GM21717 (cell line): ENCODE data around the gene KLK10.

ENCODE experiments used
- ATAC-seq: cut with Tn5 transposase; IDR thresholded peaks from one replicate; pipeline ENCODE4 v1.9.1; 2021; ENCODE audit warnings: mild to moderate bottlenecking, moderate library complexity; ENCODE audit not compliant: unreplicated experiment

Gene KLK10, protein sequence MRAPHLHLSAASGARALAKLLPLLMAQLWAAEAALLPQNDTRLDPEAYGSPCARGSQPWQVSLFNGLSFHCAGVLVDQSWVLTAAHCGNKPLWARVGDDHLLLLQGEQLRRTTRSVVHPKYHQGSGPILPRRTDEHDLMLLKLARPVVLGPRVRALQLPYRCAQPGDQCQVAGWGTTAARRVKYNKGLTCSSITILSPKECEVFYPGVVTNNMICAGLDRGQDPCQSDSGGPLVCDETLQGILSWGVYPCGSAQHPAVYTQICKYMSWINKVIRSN

DNA sequence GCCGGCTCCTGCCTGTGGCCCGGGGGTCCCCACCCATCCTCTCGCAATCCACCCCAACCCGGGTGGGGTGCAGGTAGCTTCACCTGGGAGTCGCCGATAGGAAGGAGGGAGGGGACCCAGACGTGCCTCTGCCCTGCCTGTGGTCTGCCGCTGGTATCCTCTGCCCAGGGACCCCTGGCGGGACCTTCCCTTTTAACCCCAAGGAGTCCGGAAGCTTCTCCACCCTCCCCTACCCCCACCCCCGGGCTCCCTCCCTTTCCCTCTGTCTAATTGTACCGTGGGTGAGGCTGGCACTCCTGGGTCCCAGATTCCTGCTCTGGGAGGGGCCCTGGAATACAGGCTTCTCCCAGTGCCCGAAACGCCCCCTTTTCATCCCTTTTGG is at the start of gene KLK10:
KLK10 (minus strand) TSS at position 166 of the 382 bp plus-strand sequence. CDS start 579 bp downstream, outside the sequence.
- ATAC-seq, result no peak

DNA sequence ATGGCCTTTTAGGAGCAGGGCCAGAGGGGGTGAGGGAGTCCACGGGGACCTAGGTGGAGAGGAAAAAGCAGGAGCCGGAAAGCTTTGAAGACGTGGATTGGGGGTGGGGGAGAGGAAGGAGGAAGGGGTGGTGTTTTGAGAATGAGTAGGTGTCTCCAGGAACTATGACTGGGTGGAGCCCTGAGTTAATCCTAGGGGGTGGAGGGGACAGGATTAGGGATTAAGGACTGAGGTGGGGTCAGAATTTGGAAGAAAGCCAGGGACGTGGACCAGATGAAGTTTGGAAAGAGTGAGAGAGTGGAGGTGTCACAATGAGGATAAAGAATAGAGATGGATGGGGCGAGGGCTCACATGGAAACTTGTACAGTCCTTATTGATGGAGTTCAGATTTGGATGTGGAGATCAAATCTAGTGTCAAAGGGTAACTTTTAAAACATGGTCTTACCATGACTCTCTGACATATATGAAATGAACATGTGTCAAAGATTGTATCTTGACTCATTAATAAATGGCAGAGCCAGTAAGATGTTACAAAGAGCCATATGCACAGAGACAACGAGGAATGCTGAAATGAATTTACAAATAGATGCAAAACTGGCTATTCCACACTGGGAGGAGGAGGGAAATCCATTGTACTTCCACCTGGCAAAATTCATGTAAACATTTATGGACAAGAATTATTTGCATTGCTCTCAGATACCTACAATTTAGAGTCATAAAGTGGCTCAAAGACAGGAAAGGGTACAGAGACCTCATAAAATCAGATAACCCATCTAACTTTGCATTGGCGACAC is 47.1 kb upstream of the KLK10 start:
- ATAC-seq, result no peak

DNA sequence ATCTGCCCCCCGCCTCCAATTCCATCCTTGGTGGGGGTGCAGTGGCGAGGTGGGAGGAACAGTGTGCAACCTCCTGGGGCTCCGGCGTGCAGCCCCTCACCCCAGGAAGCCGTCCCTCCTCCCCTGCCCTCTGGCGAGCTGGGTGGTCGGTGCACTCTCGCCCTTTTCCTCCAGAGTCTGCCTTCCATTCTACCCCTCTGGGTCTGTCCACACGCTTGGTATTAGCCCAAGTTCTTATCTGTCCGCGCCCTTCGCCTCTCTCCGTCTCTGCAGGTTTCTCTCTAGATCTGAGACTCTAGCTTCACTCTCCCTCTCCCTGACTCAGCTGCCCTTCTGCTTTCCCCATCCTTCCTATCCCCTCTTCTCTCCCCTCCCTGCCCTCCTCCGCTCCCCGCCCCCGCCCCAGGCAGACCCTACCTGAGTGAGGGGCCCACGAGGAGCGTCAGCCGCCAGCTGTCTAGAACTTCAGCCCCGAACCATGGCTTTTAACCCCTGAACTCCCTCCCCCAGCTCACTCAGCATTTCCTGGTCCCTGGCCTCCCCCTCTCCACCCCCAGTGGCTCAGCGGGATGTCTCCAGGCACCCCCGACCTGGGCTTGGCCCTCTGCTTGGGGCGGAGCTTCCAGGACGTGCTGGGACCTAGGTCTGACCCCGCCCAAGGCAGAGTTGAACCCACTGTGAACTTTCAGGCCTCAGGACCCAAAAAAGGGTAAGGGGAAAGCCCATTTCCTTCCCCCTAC is 45.9 kb upstream of the KLK10 start:
- no peak for ATAC-seq

DNA sequence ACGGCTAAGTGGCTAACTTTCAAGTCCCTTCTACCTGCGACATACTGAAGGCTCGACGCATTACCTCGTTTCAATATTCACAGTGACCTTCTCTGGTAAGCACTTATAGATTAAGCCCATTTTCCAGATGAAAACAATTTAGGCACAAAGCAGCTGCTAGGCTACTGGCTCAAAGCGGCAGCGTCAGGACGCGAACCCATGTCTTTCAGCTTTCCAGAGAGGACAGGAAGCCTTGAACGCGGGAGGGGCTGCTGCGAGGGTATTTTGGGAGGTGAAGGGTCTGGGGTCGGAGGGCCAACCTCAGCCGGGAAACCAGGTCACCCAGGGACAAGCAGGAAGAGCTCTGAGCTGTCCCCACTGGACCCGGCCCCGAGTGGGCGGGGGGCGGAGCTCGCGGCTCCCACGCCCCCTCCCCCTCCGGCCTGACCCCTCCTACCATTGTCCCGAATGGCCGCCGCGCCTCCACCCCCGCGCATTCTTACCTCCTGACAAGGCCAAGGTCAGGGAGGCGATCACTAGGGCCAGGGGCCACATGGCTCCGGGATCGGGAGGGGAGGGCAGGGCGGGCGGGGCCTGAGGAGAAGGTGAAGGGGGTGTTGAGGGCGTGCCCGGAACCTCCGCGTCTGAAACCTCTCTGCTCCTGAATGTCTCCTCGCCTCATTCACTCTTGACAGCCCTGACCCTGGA is 45.2 kb upstream of the KLK10 start, which contains the start of gene KLK13:
KLK13 (minus strand) TSS at position 559 of the 687 bp plus-strand sequence; CDS start at position 534, 25 bp downstream.
- no peak for ATAC-seq

DNA sequence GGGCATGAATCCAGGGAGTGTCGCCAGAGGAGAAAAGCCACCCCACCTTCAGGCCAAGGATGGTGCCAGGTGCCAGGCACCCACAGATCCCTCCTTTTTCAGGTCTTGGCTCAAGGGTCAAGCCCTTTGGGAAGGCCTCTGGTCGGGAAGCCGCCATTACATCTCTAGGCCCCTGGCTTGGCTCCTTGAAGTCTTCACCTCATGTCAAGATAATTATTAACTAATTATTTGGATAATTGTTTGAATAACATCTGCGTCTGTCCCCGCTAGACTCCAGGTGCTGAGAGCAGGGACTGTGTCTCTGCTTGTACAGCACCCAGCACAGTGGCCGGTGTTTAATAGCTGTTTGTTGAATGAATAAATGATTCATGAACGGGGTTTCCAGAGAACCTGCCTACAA is 44.2 kb upstream of the KLK10 start:
- no peak for ATAC-seq

DNA sequence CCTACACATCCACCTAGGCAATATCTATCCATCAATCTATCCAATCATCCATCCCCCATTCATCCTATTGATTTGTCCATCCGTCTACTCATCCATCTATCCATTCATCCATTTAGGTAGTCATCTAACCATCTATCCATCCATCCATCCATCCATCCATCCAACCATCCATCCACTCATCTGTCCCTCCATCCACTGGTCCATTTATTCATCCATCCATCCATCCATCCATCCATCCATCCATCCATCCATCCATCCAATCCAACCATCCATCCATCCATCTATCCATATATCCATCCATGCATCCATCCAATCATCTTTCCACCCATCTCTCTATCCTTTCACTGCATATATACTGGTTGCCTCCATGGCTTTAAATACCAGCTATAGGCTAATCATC is 41.5 kb upstream of the KLK10 start:
- ATAC-seq, result no peak

DNA sequence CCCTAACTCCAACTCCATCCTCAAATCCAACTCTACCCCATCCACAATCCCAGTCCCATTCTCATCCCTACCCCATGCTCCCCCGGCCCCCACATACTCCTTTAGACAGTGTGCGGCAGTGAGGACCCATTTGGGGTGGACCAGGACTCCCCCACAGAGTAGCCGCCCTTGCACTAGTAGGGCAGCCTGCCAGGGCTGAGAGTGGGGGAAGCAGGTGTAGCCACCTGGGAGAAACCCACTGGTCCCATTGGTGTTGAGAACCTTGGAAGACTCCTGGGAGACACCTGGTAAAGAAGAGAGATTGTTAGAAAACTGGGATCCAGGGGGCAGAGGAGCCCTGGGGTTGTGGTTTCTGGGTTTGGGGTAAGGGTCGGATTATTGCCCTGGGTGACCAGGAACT is 40.8 kb upstream of the KLK10 start:
- ATAC-seq, result no peak

DNA sequence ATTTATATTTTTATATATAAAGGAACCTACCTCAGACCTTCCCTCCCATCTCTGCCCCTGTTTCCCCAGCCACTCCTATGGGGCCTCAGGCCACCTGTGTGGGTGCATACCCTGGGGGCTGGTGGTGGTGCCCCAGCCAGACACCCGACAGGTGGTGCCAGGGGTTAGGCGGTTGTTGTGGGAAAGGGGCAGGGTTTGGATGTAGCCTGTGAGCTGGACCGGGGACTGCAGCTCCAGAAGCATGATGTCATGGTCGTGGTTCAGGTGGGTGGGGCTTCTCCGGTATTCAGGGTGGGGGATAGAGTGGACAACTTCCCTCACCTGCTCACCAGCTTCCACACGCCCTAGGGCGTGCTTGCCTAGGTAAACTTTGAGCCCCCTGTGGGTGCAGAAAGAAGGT is 40.2 kb upstream of the KLK10 start:
- no peak for ATAC-seq

DNA sequence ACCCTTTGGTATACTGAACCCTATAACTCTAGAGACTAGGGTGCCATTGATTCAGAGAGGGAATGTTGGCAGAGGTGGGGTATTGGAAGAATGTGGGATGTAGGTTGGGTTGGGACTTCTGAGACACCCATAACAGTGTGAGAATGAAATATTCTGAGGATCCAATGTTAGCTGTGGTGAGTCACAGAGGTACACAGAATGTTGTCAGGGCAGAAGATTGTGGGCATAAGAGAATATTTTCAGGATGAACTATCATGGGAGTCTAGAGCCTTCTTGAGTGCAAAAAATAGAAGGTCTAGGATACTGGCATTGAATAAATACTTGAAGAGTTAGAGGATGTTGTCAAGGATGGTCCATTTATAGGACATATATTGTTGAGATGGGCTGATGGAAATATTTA is 36.4 kb upstream of the KLK10 start:
- ATAC-seq, result no peak

DNA sequence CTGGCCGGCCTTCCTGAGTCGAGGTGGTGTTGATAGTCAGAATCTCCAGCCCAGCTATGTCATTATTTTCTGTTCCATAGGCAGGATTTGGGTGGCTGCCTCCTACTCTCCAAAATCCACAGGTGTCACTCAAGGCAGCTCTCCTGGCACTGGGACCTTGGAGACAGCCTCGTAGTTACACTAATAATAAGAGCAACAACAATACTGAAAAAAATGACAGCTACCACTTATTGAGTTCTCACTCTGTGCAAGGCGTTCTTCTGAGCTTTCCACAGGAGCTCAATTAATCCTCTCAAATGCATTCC is 27.5 kb upstream of the KLK10 start:
- ATAC-seq, result no peak

DNA sequence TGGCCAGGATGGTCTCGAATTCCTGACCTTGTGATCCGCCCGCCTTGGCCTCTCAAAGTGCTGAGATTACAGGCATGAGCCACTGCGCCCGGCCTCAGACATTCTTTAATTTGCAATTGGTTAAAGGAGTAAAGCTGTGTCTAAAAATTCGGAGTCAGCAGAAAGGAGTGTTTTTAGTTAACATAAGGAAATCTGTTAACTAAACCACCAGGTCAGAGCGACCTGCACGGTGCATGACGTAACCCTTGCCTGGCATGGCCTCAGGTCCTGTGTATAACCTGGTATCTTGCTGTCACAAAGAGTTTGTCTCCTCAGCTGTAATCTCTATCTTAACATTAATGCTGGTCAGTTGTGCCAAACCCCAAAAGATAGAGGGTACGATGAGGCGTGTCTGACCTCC is 24.8 kb upstream of the KLK10 start:
- no peak for ATAC-seq

DNA sequence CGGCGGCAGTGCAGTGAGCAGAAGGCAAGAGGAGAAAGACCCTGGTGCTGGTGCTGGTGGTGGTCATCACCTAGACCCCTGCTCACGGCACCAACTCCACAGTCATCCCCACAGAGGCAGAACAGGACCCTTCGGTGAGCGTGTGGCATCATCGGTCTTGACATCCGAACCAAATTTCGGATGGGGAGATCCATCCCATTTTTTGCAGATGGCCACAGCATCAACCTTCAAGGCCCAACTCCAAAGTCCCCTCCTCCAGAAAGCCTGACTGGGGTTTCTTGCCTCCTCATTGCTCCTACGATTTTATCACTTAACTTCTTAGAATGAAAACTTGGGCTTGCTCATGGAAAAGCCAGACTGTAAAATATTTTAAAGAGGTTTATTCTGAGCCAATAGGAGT is 24.0 kb upstream of the KLK10 start:
- ATAC-seq, result no peak

DNA sequence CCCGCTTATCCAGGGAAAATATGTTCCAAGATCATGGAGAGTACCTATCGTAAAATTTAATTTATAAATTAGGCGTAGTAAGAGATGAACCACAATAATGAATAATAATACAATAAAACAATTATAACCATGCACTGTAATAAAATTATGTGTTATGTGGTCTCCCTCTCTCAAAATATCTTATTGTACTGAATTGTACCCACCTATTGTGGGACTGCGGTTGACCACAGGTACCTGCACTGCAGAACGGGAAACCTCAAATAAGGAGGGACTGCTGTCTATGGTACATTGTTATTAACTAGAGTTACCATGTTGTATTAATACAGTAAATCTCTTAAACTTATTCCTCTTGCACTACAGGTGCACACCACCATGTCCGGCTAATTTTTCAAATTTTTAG is 20.6 kb upstream of the KLK10 start:
- ATAC-seq, result no peak

DNA sequence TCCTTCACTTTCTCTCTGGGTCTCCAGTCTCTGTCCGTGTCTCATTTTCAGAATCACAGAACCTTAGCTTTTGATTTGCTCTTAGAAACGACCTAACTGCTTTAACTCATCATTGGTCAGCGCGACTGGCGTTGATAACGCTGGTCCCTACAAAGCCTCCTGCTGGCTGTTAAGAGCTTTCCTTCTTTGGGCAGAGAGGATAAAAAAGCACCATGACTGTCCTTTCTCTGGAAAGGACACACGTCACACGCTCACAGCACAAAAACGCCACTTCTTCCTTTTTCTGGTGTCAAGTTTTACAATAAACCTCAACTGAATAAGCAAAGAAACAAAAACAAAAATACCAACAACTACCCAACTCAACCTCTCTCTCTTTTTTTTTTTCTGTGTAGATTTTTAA is 17.0 kb upstream of the KLK10 start:
- ATAC-seq, result no peak

DNA sequence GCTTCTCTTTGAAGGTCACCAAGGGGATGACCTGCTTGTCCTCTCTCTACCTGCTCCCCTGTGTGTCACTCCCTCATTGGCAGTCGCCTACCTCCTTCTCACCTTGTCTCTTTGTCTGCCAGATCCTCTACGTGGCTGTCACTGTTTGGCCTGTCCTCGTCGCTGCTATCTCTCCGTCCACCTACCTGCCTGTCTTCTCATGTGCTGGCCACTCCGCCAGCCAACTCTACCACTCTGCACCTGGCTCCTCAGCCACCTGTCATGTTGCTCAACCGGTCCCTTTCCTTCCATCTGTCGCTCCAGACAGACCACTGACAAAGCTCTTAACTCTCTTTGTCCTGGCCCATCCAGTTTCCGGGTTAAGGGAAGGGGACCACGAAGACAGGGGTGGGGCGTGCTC is 15.2 kb upstream of the KLK10 start, which contains the start of gene KLK12:
KLK12 (minus strand) TSS at position 299 of the 400 bp plus-strand sequence. CDS start 381 bp downstream, outside the sequence.
- ATAC-seq, result no peak

DNA sequence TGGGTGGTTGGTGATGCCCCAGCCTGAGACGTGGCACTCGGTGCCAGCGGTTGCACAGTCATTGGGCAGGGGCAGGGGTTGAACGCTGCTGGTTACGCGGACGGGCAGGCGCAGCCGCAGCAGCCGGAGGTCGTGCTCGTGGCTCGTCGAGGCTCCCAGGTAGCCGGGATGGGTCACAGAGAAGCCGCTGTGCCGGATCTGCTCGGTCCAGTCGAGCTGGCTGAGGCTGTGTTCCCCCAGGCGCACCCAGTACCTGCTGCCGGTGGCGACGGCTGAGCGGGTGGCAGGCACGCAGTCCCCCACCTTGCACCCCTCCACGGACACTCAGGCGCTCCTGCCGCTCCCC is 12.3 kb upstream of the KLK10 start:
- no peak for ATAC-seq

DNA sequence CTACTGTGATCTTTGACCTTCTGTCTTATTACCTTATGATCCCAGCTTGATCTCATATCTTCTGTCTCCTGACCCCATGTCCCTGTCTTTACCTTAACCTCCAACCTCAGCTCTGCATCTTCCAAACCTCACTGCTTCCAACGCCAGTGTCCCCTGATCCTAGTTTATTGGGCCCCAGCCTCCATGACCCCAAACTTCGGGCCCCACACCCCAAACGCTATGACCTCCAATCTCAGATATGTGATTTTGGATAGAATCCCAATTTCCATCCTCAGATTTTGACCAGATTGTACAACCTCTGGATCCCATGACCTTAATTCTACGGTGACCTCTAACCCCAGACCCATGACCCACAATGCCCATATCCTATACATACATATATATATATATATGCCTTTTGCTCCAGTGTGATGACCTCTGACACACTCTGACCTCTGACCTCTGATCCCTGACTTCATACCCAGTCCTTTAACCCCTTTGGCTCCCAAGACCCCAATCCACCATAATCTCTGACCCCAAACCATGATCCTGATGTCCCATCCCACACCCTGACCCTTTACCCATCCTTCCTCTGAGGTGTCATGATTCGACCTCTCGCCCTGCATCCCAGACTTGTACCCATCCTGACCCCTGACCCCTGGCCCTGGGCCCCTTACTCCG is 11.8 kb upstream of the KLK10 start:
- no peak for ATAC-seq

DNA sequence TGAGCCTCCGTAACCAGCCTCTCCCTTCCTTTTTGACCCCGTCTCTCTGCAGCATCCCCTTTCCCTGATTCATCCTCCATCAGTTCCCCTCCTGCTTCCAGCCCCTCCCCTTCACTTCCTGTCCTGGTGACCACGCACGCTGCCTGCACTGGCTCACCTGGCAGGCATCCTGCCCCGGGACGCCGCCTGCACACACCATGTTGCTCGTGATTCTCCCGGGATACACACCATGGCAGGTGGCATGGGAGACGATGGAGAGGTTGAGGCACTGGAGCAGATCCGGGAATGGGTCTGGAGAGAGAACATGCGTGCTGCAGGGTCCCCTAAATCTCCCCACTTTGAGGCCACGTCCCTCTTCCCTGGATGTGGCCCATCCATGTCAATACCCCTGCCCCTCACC is 11.1 kb upstream of the KLK10 start:
- no peak for ATAC-seq

DNA sequence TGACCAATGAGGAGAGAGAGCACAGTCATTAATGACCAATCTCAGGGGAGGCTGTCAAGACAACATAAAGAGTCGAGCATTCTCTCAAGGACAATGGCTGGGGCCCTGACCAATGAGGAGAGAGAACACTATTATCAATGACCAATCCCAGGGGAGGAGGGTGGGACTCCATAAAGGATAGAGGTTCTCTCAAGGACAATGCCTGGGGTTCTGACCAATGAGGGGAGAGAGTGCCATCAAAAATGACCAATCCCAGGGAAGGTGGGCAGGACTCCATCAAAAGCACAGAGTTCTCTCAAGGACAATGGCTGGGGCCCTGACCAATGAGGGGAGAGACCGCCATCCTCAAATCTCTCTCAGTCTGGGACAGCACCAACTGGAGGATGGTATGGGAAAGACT is 10.2 kb upstream of the KLK10 start:
- no peak for ATAC-seq

DNA sequence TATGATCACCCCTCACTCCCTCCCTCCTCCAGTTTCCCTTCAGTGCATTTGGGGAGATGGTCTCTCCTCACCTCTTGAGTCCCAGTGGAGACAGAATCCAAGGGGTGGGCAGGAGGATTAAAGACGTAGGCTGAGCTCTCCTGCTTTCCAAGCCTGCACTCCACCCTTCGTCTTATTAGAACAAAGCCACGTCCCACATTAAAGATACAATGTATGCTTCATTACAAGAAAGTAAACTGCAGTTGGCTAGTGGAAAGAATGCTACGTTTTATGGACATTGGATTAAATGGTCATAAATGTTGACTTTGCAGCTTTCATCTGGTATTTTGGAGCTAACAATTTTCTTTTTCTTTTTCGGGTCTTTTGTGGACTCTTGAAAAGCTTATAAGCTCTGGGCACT is 8.4 kb upstream of the KLK10 start:
- ATAC-seq, result no peak
